Measurements from ENCODE around the gene B4GALT6.

- TF ChIP-seq MXI1 (IDR thresholded peaks at IDR 0.05; ENCODE audit: borderline replicate concordance, low read depth, low read length) = no peak
- no peak for TF ChIP-seq POLR2A (IDR thresholded peaks at IDR 0.05; ENCODE audit: low read depth, low read length)
- TF ChIP-seq RFX5 (IDR thresholded peaks at IDR 0.05; ENCODE audit: low read depth, low read length) = no peak
- no peak for TF ChIP-seq NFE2L2 (IDR thresholded peaks at IDR 0.05; ENCODE audit: low read depth, low read length)
- TF ChIP-seq FOS (IDR thresholded peaks at IDR 0.05; ENCODE audit: low read depth, low read length) = no peak
- no peak for TF ChIP-seq CTCF (conservative IDR thresholded peaks at IDR 0.05; ENCODE audit: low read depth, low read length)
- no peak for TF ChIP-seq USF2 (IDR thresholded peaks at IDR 0.05; ENCODE audit: low read depth, low read length)
- no peak for TF ChIP-seq RCOR1 (IDR thresholded peaks at IDR 0.05; ENCODE audit: insufficient replicate concordance, low read length)
- no peak for TF ChIP-seq CEBPB (IDR thresholded peaks at IDR 0.05; ENCODE audit: low read depth, low read length)
- TF ChIP-seq MAZ (IDR thresholded peaks at IDR 0.05; ENCODE audit: borderline replicate concordance, low read depth, low read length) = no peak
- TF ChIP-seq CHD1 (IDR thresholded peaks at IDR 0.05; ENCODE audit: low read depth, low read length) = no peak
- TF ChIP-seq SMC3 (IDR thresholded peaks at IDR 0.05; ENCODE audit: low read depth, low read length) = no peak
Observed at GRCh38 chr18:31632356-31632755, 52.0 kb downstream of the B4GALT6 start.
